ENCODE measurements around the gene WDR1.

WDR1 gene

DNA sequence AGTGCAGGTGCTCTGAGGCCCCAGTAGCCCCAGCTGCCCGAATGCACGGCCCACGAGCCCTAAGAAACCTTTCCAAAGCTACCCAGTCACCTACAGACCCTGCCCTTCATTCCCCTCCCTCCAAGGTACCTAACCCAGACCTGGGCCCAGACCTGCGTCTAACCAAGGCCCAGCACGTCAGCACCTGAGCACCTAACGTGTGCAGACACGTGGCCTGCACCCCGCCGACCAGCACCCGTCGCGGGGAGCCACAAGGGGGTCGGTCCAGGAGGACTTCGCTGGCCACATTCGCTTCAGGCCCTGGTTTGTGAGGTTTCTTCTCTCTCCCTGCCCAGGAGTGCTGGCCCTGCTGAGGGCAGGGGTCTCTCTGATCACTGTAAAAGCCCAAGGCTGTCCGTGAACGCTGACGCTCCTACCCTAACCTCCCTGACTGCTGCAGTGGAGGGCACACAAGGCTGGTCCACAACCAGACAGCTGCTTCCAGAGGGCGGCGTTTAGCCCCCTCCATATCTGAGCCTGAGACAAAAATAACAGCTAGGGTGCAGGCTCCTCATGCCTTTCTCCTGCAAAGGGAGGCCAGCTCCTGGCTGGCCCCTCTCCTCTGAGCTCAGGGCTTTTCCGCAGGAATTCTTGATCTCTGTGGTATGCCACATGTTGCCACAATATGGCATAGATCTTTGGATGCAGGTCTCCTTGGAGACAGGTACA is 31.8 kb downstream of the WDR1 start:
- TF ChIP-seq, protein P1, sequence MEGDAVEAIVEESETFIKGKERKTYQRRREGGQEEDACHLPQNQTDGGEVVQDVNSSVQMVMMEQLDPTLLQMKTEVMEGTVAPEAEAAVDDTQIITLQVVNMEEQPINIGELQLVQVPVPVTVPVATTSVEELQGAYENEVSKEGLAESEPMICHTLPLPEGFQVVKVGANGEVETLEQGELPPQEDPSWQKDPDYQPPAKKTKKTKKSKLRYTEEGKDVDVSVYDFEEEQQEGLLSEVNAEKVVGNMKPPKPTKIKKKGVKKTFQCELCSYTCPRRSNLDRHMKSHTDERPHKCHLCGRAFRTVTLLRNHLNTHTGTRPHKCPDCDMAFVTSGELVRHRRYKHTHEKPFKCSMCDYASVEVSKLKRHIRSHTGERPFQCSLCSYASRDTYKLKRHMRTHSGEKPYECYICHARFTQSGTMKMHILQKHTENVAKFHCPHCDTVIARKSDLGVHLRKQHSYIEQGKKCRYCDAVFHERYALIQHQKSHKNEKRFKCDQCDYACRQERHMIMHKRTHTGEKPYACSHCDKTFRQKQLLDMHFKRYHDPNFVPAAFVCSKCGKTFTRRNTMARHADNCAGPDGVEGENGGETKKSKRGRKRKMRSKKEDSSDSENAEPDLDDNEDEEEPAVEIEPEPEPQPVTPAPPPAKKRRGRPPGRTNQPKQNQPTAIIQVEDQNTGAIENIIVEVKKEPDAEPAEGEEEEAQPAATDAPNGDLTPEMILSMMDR (IDR thresholded peaks at IDR 0.05; ENCODE audit: low read depth, low read length): no peak
- no peak overlapping the region for H3K4me3 ChIP-seq (replicated peaks in 1 of 2; ENCODE audit: low read depth in 2 of 2, low read length in 2 of 2)
- DNase-seq (ENCODE audit: low read depth in 2 of 2): no peak

DNA sequence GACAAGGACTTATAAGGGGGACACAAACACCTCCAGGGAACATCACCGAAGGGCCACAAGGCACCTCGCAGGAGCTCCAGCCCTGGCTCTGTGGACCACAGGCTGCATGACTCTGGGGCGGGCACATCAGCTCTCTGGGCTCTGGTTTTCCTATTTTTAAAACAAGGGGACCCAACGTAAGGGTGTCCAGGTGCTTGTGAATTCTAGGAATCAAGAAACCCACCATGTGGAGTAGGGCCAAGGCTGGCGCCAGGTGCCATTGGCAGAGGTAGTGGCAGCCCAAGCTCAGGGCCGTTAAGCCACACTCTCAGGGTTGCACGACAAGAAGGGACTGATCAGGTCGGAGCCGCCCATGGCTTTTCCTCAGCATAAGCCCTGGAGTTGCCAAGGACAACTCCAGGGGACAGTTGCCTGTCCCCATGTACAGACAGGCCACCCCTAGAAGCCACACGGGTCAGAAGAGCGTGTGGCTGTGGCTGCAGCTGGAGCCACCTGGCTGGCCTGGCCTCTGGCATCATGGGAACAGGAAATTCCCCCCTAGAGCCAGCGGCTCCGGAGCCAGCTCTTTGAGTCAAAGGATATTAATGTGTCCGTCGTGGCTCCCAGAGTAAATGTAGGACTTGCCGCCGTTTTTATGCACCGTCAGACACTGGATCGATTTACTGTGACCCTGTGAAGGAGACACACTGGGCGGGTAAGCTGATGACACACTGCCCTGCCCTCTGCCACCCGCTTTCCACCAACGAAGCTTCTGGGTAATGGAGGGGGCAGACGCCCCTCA is 32.5 kb downstream of the WDR1 start:
- no peak overlapping the region for H3K4me3 ChIP-seq (replicated peaks in 1 of 2; ENCODE audit: low read depth in 2 of 2, low read length in 2 of 2)
- TF ChIP-seq, protein P1 (IDR thresholded peaks at IDR 0.05; ENCODE audit: low read depth, low read length): no peak
- no peak for DNase-seq (ENCODE audit: low read depth in 2 of 2)

DNA sequence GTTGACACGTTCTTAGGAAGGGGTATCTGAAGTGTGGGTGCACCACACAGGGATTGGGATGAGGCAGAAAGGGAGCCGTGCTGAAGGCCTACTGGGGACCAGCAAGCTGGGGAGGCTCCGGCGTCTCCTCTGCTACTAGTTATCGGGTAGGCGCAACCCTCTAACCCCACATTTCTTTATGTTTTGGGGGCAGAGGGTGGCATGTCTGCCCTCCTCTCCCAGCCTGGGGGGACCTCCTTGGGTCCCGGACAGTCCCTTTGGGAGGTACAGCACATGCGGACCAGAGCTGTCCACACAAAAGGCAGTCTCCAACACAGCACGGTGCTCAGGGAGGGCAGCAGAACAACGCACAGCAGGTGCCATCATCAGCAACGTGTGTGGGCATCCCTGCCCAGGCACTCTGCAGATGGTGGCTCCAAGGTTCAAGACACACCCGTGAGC is 33.2 kb downstream of the WDR1 start:
- no peak for DNase-seq (ENCODE audit: low read depth in 2 of 2)
- H3K4me3 ChIP-seq (replicated peaks in 1 of 2; ENCODE audit: low read depth in 2 of 2, low read length in 2 of 2): no peak overlapping the region
- TF ChIP-seq, protein P1 (IDR thresholded peaks at IDR 0.05; ENCODE audit: low read depth, low read length): no peak

DNA sequence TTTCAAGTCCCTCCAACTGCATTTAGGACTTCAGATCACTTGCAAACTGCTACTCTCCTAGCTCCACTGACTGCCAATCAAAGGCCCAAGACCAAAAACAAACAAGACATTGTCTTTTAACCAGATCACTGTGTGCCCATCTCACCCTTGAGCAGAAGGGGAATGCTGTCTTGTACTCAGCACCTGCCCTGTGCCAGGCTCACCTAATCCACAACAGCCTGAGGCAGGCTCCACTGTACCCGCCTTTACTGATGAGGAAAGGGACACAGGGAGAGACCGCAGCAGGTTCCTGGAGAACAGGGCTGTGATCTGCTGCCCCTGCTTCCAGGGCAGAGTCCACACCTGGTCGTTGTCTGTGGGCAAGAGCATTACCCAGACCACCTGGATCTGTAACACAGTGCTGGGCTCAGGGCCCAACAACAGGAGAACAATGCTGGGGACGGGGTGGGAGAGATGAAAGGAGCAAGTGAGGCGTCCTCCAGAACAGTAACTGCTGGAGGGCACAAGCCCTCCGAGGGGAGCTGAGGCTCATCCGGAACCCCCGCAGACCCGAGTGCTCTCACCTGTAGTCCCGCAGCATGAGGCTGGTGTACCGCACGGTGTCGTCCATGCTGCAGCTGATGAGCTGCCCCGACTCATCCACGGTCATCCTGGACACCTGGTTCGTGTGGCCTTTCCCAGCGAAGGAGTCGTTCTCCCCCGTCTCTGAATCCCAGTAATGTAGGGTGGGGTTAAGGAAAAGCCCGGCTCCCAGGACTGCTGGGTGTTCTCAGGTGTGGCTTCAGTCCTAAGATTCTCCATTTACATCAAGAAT is 33.9 kb downstream of the WDR1 start:
- TF ChIP-seq, protein P1 (IDR thresholded peaks at IDR 0.05; ENCODE audit: low read depth, low read length): no peak
- H3K4me3 ChIP-seq (replicated peaks in 1 of 2; ENCODE audit: low read depth in 2 of 2, low read length in 2 of 2): no peak overlapping the region
- DNase-seq (ENCODE audit: low read depth in 2 of 2): no peak

DNA sequence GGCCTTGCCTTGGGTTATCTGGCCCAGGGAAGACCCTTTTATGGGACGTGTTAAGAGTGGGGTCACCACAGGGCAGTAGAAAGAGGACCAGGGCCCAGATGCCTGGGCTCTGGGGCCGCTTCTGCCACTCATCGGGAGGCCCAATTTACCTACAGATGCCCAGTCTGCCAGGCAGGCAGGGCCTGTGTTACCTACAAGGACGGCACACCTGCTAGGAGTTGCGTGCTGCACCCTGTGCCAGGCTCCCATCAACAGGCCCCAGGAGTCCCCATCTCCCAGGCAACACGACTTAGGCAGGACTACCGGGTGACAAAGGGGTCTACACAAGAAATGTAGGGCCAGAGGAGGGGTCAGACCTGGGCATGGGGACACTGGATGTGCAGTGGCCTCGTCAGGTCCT is 34.6 kb downstream of the WDR1 start:
- TF ChIP-seq, protein P1 (IDR thresholded peaks at IDR 0.05; ENCODE audit: low read depth, low read length): no peak
- no peak for DNase-seq (ENCODE audit: low read depth in 2 of 2)
- H3K4me3 ChIP-seq (replicated peaks in 1 of 2; ENCODE audit: low read depth in 2 of 2, low read length in 2 of 2): no peak overlapping the region

DNA sequence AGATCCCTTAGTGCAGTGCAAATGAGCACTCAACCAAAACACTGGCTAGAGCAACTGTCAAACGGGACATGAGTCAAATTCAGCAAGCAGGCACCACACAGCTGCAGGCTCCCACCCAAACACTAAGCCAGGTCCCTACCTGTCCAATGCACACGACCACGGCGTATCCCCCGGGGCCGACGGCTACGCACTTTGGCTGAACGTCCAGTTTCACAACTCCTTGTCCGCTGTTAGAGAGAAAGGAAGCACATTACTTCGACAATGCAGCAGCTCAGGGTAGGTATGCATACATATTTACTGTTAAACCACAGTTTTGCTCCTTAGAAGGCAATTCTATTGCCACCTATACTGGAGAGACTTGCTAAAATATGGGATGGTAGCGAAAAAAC is 35.4 kb downstream of the WDR1 start:
- no peak for DNase-seq (ENCODE audit: low read depth in 2 of 2)
- TF ChIP-seq, protein P1 (IDR thresholded peaks at IDR 0.05; ENCODE audit: low read depth, low read length): no peak
- no peak overlapping the region for H3K4me3 ChIP-seq (replicated peaks in 1 of 2; ENCODE audit: low read depth in 2 of 2, low read length in 2 of 2)
